HEK293 (cell line): ENCODE measurements around the gene CLCA1.

Experiments
- CTCF ChIA-PET: fragments of 350-600 bp; formaldehyde crosslinking; extraction: SDS; loops from one replicate; lab custom pipeline; 2021; ENCODE audit warnings: antibody characterized with exemption; lab: Yijun Ruan, JAX
- POLR2A ChIA-PET: fragments of 300-600 bp; formaldehyde crosslinking; extraction: SDS; loops from one replicate; lab custom pipeline; 2020; ENCODE audit warnings: antibody characterized with exemption, inconsistent platforms; lab: Yijun Ruan, JAX
- H3K27ac ChIP-seq: fragments of 200-500 bp; sonication (Bioruptor generic); 2 replicates; pipeline ENCODE4 v1.5.1; 2014; ENCODE audit warnings: low read depth, low read length, control low read depth, inconsistent platforms; ENCODE audit errors: extremely low read depth
- H3K36me3 ChIP-seq, 2 experiments: fragments of 200-500 bp in 1 of 2; sonication (Bioruptor generic) in 1 of 2; 1 replicate in 1 of 2; 2 replicates in 1 of 2; pipeline ENCODE4 v1.5.1; 2014 to 2017; ENCODE audit warnings: inconsistent platforms in 2 of 2, low read length in 2 of 2; ENCODE audit not compliant: control insufficient read depth in 2 of 2, insufficient read depth in 1 of 2
- H3K4me1 ChIP-seq: fragments of 200-500 bp; sonication (Bioruptor generic); 2 replicates; pipeline ENCODE4 v1.5.1; 2014; ENCODE audit warnings: mild to moderate bottlenecking, low read length, inconsistent platforms; ENCODE audit not compliant: control insufficient read depth, insufficient read depth
- H3K4me3 ChIP-seq: 2 replicates; pipeline ENCODE4 v1.5.1; 2011; ENCODE audit warnings: low read depth, mild to moderate bottlenecking, control low read depth, low read length, moderate library complexity
- H3K9me3 ChIP-seq: fragments of 200-500 bp; sonication (Bioruptor generic); 2 replicates; pipeline ENCODE4 v1.5.1; 2014; ENCODE audit warnings: low read depth, low read length, inconsistent platforms; ENCODE audit not compliant: control insufficient read depth, insufficient read depth
- GLI2 ChIP-seq: fragments of 450-650 bp; formaldehyde crosslinking; IDR thresholded peaks from 2 replicates; pipeline ENCODE4; 2017; ENCODE audit warnings: missing biosample characterization, missing genetic modification characterization, low read depth, borderline replicate concordance
- GLIS2 ChIP-seq: fragments of 450-650 bp; formaldehyde crosslinking; IDR thresholded peaks from 2 replicates; pipeline ENCODE4 v1.5.1; 2016; ENCODE audit warnings: missing biosample characterization, missing genetic modification characterization
- PRDM1 ChIP-seq: fragments of 450-650 bp; formaldehyde crosslinking; IDR thresholded peaks from 2 replicates; pipeline ENCODE4; 2016; ENCODE audit warnings: missing biosample characterization, missing genetic modification characterization
- TCF7L2 ChIP-seq: IDR thresholded peaks from 2 replicates; pipeline ENCODE4 v1.6.1; 2011; ENCODE audit warnings: low read depth, mild to moderate bottlenecking, inconsistent platforms, low read length, moderate library complexity, borderline replicate concordance
- ZBTB1 ChIP-seq: fragments of 450-650 bp; formaldehyde crosslinking; IDR thresholded peaks from 2 replicates; pipeline ENCODE4 v1.5.1; 2016; ENCODE audit warnings: missing biosample characterization, missing genetic modification characterization
- ZFP37 ChIP-seq: fragments of 450-650 bp; formaldehyde crosslinking; IDR thresholded peaks from 2 replicates; pipeline ENCODE4 v1.5.1; 2016; ENCODE audit warnings: missing biosample characterization, missing genetic modification characterization
- ZNF114 ChIP-seq: fragments of 450-650 bp; formaldehyde crosslinking; IDR thresholded peaks from 2 replicates; pipeline ENCODE4 v1.5.0; 2017; ENCODE audit warnings: missing biosample characterization, missing genetic modification characterization
- ZNF169 ChIP-seq: fragments of 450-650 bp; formaldehyde crosslinking; IDR thresholded peaks from 2 replicates; pipeline ENCODE4 v1.5.1; 2016; ENCODE audit warnings: missing biosample characterization, missing genetic modification characterization
- ZNF19 ChIP-seq: fragments of 450-650 bp; formaldehyde crosslinking; IDR thresholded peaks from 2 replicates; pipeline ENCODE4; 2016; ENCODE audit warnings: missing biosample characterization, missing genetic modification characterization, low read depth
- ZNF394 ChIP-seq: fragments of 450-650 bp; formaldehyde crosslinking; IDR thresholded peaks from 2 replicates; pipeline ENCODE4 v1.5.1; 2016; ENCODE audit warnings: missing biosample characterization, missing genetic modification characterization, mild to moderate bottlenecking, moderate library complexity, borderline replicate concordance
- ZNF555 ChIP-seq: fragments of 450-650 bp; formaldehyde crosslinking; conservative IDR thresholded peaks from 2 replicates; pipeline ENCODE4 v1.5.1; 2017; ENCODE audit warnings: missing biosample characterization, mild to moderate bottlenecking, missing genetic modification characterization, inconsistent platforms
- ZNF571 ChIP-seq: fragments of 450-650 bp; formaldehyde crosslinking; IDR thresholded peaks from 2 replicates; pipeline ENCODE4 v1.5.0; 2017; ENCODE audit warnings: missing biosample characterization, missing genetic modification characterization
- ZNF580 ChIP-seq: fragments of 450-650 bp; formaldehyde crosslinking; IDR thresholded peaks from 2 replicates; pipeline ENCODE4 v1.5.1; 2016; ENCODE audit warnings: missing biosample characterization, missing genetic modification characterization
- ZNF664 ChIP-seq: fragments of 450-650 bp; formaldehyde crosslinking; IDR thresholded peaks from 2 replicates; pipeline ENCODE4 v1.5.1; 2016; ENCODE audit warnings: missing biosample characterization, missing genetic modification characterization
- TF ChIP-seq, protein P1 (sequence below): fragments of 450-650 bp; IDR thresholded peaks from 2 replicates; pipeline ENCODE4 v1.5.1; 2018; ENCODE audit warnings: missing biosample characterization, missing genetic modification characterization
- TF ChIP-seq, protein P2 (sequence below): fragments of 450-650 bp; formaldehyde crosslinking; IDR thresholded peaks from 2 replicates; pipeline ENCODE4 v1.5.1; 2016; ENCODE audit warnings: missing biosample characterization, missing genetic modification characterization
- TF ChIP-seq, protein P3 (sequence below): fragments of 450-650 bp; formaldehyde crosslinking; IDR thresholded peaks from 2 replicates; pipeline ENCODE4 v1.5.1; 2016; ENCODE audit warnings: missing biosample characterization, missing genetic modification characterization

Gene CLCA1

GRCh38 chr1:86491171-86491950 is 22.6 kb downstream of the CLCA1 start (continued):
- TF ChIP-seq, protein P1, sequence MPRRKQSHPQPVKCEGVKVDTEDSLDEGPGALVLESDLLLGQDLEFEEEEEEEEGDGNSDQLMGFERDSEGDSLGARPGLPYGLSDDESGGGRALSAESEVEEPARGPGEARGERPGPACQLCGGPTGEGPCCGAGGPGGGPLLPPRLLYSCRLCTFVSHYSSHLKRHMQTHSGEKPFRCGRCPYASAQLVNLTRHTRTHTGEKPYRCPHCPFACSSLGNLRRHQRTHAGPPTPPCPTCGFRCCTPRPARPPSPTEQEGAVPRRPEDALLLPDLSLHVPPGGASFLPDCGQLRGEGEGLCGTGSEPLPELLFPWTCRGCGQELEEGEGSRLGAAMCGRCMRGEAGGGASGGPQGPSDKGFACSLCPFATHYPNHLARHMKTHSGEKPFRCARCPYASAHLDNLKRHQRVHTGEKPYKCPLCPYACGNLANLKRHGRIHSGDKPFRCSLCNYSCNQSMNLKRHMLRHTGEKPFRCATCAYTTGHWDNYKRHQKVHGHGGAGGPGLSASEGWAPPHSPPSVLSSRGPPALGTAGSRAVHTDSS (tag by site-specific recombination), result no peak
- TF ChIP-seq, protein P2, sequence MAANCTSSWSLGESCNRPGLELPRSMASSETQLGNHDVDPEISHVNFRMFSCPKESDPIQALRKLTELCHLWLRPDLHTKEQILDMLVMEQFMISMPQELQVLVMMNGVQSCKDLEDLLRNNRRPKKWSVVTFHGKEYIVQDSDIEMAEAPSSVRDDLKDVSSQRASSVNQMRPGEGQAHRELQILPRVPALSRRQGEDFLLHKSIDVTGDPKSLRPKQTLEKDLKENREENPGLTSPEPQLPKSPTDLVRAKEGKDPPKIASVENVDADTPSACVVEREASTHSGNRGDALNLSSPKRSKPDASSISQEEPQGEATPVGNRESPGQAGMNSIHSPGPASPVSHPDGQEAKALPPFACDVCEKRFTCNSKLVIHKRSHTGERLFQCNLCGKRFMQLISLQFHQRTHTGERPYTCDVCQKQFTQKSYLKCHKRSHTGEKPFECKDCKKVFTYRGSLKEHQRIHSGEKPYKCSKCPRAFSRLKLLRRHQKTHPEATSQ (tag by site-specific recombination), result no peak
- no peak for TF ChIP-seq ZNF394 (tag by site-specific recombination)
- no peak for TF ChIP-seq GLI2 (tag by site-specific recombination)

DNA sequence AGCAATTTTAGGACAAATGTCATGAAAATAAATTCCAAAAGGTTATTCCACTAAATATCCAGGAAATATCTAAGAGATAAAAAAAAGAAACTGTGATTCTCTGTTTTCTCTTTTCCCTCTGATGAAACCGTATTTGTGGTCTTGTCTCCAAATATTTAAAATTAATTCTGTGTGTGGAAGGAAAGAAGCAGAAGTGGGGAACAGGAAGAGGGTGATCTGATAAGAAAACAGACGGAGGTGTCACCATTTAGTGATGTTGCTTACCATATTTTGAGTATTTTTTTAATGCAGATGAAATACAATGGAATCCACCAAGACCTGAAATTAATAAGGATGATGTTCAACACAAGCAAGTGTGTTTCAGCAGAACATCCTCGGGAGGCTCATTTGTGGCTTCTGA is 29.6 kb downstream of the CLCA1 start:
- CTCF ChIA-PET, result interaction anchor here (0.6 to 3.3 kb wide), 11 partner anchors 9 to 275 kb away, joined by 3 to 25 read pairs (median 3); no protein-coding TSS in a partner anchor
- POLR2A ChIA-PET, result no interaction called here
- Histone ChIP-seq H3K9me3 (no peaks in the 10 kb centered on the region), H3K36me3 (no peaks in the 10 kb centered on the region), H3K4me3 (no peak overlapping the region), H3K4me1 (no peaks in the 10 kb centered on the region), H3K27ac (no peak overlapping the region)
- TF ChIP-seq, protein P3, sequence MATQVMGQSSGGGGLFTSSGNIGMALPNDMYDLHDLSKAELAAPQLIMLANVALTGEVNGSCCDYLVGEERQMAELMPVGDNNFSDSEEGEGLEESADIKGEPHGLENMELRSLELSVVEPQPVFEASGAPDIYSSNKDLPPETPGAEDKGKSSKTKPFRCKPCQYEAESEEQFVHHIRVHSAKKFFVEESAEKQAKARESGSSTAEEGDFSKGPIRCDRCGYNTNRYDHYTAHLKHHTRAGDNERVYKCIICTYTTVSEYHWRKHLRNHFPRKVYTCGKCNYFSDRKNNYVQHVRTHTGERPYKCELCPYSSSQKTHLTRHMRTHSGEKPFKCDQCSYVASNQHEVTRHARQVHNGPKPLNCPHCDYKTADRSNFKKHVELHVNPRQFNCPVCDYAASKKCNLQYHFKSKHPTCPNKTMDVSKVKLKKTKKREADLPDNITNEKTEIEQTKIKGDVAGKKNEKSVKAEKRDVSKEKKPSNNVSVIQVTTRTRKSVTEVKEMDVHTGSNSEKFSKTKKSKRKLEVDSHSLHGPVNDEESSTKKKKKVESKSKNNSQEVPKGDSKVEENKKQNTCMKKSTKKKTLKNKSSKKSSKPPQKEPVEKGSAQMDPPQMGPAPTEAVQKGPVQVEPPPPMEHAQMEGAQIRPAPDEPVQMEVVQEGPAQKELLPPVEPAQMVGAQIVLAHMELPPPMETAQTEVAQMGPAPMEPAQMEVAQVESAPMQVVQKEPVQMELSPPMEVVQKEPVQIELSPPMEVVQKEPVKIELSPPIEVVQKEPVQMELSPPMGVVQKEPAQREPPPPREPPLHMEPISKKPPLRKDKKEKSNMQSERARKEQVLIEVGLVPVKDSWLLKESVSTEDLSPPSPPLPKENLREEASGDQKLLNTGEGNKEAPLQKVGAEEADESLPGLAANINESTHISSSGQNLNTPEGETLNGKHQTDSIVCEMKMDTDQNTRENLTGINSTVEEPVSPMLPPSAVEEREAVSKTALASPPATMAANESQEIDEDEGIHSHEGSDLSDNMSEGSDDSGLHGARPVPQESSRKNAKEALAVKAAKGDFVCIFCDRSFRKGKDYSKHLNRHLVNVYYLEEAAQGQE (tag by site-specific recombination), result no peak
- TF ChIP-seq TCF7L2 (no peak), ZNF114 (no peak), ZBTB1 (tag by site-specific recombination) (no peak), ZNF169 (tag by site-specific recombination) (no peak), ZNF571 (tag by site-specific recombination) (no peak), ZNF555 (no peak), PRDM1 (tag by site-specific recombination) (no peak), ZFP37 (tag by site-specific recombination) (no peak), ZNF664 (no peak), ZNF580 (tag by site-specific recombination) (no peak), GLIS2 (no peak), ZNF19 (tag by site-specific recombination) (no peak)
